GM23338 (cell line): ENCODE data around the gene PXDN. TPM values are rescaled to one million over a fixed set of nuclear protein-coding genes. Genes with fewer than 3 reads are reported as not detected.

Experiments used
- ATAC-seq: fragments of 200-7000 bp; cut with Tn5 transposase; 3 replicates; pipeline ENCODE4 v1.9.1; 2020
- DNase-seq: peaks from one replicate; pipeline ENCODE4 v3.0.0-alpha.2; 2015; ENCODE audit warnings: low spot score
- H2AFZ ChIP-seq: fragments of 200-600 bp; sonication (generic); 2 replicates; pipeline ENCODE4 v1.8.0; 2016; ENCODE audit warnings: antibody characterized with exemption, mild to moderate bottlenecking, moderate library complexity
- H3F3A ChIP-seq: fragments of 200-600 bp; sonication (generic); replicated peaks from 2 replicates; pipeline ENCODE4 v1.8.0; 2017; ENCODE audit warnings: antibody characterized with exemption, mixed run types, low read depth
- H3K27ac ChIP-seq: fragments of 200-600 bp; sonication (generic); 2 replicates; pipeline ENCODE4 v1.6.1; 2016; ENCODE audit warnings: low read depth
- H3K27me3 ChIP-seq: fragments of 200-600 bp; sonication (generic); 2 replicates; pipeline ENCODE4 v1.8.0; 2016; ENCODE audit warnings: mild to moderate bottlenecking, mixed run types, moderate library complexity; ENCODE audit not compliant: insufficient read depth
- H3K36me3 ChIP-seq: fragments of 200-600 bp; sonication (generic); 2 replicates; pipeline ENCODE4 v1.8.0; 2016; ENCODE audit warnings: mild to moderate bottlenecking; ENCODE audit not compliant: insufficient read depth
- H3K4me1 ChIP-seq: fragments of 200-600 bp; sonication (generic); 2 replicates; pipeline ENCODE4 v1.8.0; 2016; ENCODE audit warnings: mild to moderate bottlenecking, moderate library complexity; ENCODE audit not compliant: insufficient read depth
- H3K4me2 ChIP-seq: fragments of 200-600 bp; sonication (generic); 2 replicates; pipeline ENCODE4 v1.7.1; 2017; ENCODE audit warnings: mixed run types
- H3K4me3 ChIP-seq: fragments of 200-600 bp; sonication (generic); 2 replicates; pipeline ENCODE4 v1.6.1; 2016; ENCODE audit warnings: mixed run types
- H3K79me2 ChIP-seq: fragments of 200-600 bp; sonication (generic); replicated peaks from 2 replicates; pipeline ENCODE4 v1.8.0; 2017; ENCODE audit warnings: mild to moderate bottlenecking; ENCODE audit not compliant: insufficient read depth
- H3K9me2 ChIP-seq: fragments of 200-600 bp; sonication (generic); 2 replicates; pipeline ENCODE4 v1.8.0; 2017; ENCODE audit not compliant: insufficient read depth
- H4K20me1 ChIP-seq: fragments of 200-600 bp; sonication (generic); replicated peaks from 2 replicates; pipeline ENCODE4 v1.8.0; 2017; ENCODE audit warnings: mild to moderate bottlenecking; ENCODE audit not compliant: insufficient read depth
- H3K27ac Mint-ChIP-seq: 2 replicates; pipeline ENCODE4 v1.8.0; 2020; ENCODE audit warnings: inconsistent platforms, mild to moderate bottlenecking, moderate library complexity, mixed read lengths
- H3K27me3 Mint-ChIP-seq: 3 replicates; pipeline ENCODE4 v1.8.0; 2022; ENCODE audit warnings: low read depth, mild to moderate bottlenecking, moderate library complexity, mixed read lengths, inconsistent platforms; ENCODE audit not compliant: insufficient read depth, poor library complexity
- H3K36me3 Mint-ChIP-seq: 3 replicates; pipeline ENCODE4 v1.8.0; 2021; ENCODE audit warnings: low read depth, mild to moderate bottlenecking, inconsistent platforms, moderate library complexity, mixed read lengths
- H3K4me1 Mint-ChIP-seq: 3 replicates; pipeline ENCODE4 v1.8.0; 2020; ENCODE audit warnings: mild to moderate bottlenecking, inconsistent platforms, mixed read lengths
- H3K4me3 Mint-ChIP-seq: 3 replicates; pipeline ENCODE4 v1.8.0; 2021; ENCODE audit warnings: moderate library complexity, mild to moderate bottlenecking, inconsistent platforms, mixed read lengths
- H3K9me3 Mint-ChIP-seq: 3 replicates; pipeline ENCODE4 v1.8.0; 2020; ENCODE audit warnings: moderate library complexity, mild to moderate bottlenecking, inconsistent platforms, mixed read lengths
- CREB1 ChIP-seq: fragments of 250-450 bp; sonication (Bioruptor Pico); IDR thresholded peaks from 2 replicates; pipeline ENCODE4 v1.5.0; 2020; ENCODE audit warnings: low read depth, mild to moderate bottlenecking, moderate library complexity
- CTCF ChIP-seq, 2 experiments: fragments of 200-600 bp in 1 of 2; sonication (generic) in 1 of 2; conservative IDR thresholded peaks; 2 replicates each; pipeline versions ENCODE4 v1.5.1 to v1.6.1; 2016 to 2017; ENCODE audit warnings: antibody characterized with exemption in 2 of 2, low read depth in 2 of 2, mild to moderate bottlenecking in 2 of 2, moderate library complexity in 1 of 2
- ETS1 ChIP-seq: IDR thresholded peaks from 2 replicates; pipeline ENCODE4 v1.6.1; 2016; ENCODE audit warnings: antibody characterized with exemption
- EZH2 ChIP-seq: fragments of 200-600 bp; sonication (generic); IDR thresholded peaks from one replicate; pipeline ENCODE4 v1.8.0; 2017; ENCODE audit warnings: antibody characterized with exemption, mild to moderate bottlenecking, low read depth; ENCODE audit not compliant: unreplicated experiment
- EZH2phosphoT487 ChIP-seq: fragments of 200-600 bp; sonication (generic); IDR thresholded peaks from one replicate; pipeline ENCODE4 v1.8.1; 2018; ENCODE audit warnings: antibody characterized with exemption; ENCODE audit not compliant: unreplicated experiment
- JUNB ChIP-seq: IDR thresholded peaks from one replicate; pipeline ENCODE4 v1.6.1; 2016; ENCODE audit warnings: antibody characterized with exemption; ENCODE audit not compliant: unreplicated experiment
- NANOG ChIP-seq: IDR thresholded peaks from 2 replicates; pipeline ENCODE4 v1.6.1; 2016; ENCODE audit warnings: antibody characterized with exemption, borderline replicate concordance
- POLR2AphosphoS5 ChIP-seq: IDR thresholded peaks from 2 replicates; pipeline ENCODE4 v1.6.1; 2016; ENCODE audit warnings: antibody characterized with exemption, low read depth
- REST ChIP-seq: IDR thresholded peaks from one replicate; pipeline ENCODE4 v1.6.1; 2018; ENCODE audit warnings: antibody characterized with exemption; ENCODE audit not compliant: unreplicated experiment
- STAT1 ChIP-seq: IDR thresholded peaks from one replicate; pipeline ENCODE4 v1.6.1; 2016; ENCODE audit warnings: antibody characterized with exemption; ENCODE audit not compliant: unreplicated experiment
- ZNF114 ChIP-seq: fragments of 250-450 bp; sonication (Bioruptor Pico); IDR thresholded peaks from 2 replicates; pipeline ENCODE4 v1.5.0; 2020; ENCODE audit warnings: mild to moderate bottlenecking, moderate library complexity
- ZNF331 ChIP-seq: fragments of 250-450 bp; sonication (Bioruptor Pico); IDR thresholded peaks from 2 replicates; pipeline ENCODE4 v1.5.0; 2020; ENCODE audit warnings: low read depth, mild to moderate bottlenecking, moderate library complexity
- ZNF462 ChIP-seq: fragments of 250-450 bp; sonication (Bioruptor Pico); IDR thresholded peaks from 2 replicates; pipeline ENCODE4 v1.5.0; 2020; ENCODE audit warnings: mild to moderate bottlenecking, moderate library complexity
- polyA plus RNA-seq: library from polyadenylated mRNA; unstranded; fragments of >200 nt; fragmentation: Nextera tagmentation; extraction: Ambion mirVana; gene quantifications from 2 replicates; pipeline ENCODE4 v1.2.1, GENCODE V29; 2016
- total RNA-seq: library from RNA; depleted of rRNA; stranded (reverse); fragments of >200 nt; shearing (Covaris generic); gene quantifications from 2 replicates; pipeline ENCODE4 v1.2.3, GENCODE V29; 2014

The PXDN gene
- total and polyA plus RNA-seq, 2 experiments from 2014 or later, result 42.2 to 225 TPM

- Mint-ChIP-seq H3K27me3 (peaks cover 6% of the 10 kb centered on the region), H3K36me3 (peaks cover 50% of the 10 kb centered on the region), H3K27ac (no peak overlapping the region), H3K4me3 (no peak overlapping the region), H3K4me1 (peaks cover 45% of the 10 kb centered on the region), H3K9me3 (peaks cover 17% of the 10 kb centered on the region)
- no peaks in the 10 kb centered on the region for H4K20me1 ChIP-seq
- no peaks in the 10 kb centered on the region for H3K27me3 ChIP-seq
- TF ChIP-seq EZH2, result no peak
- no peak for TF ChIP-seq ETS1
- no peak for TF ChIP-seq JUNB
- TF ChIP-seq POLR2AphosphoS5, result no peak
- no peak for TF ChIP-seq STAT1
- no peak for TF ChIP-seq CREB1 (CRISPR knock-in tag)
- TF ChIP-seq ZNF462 (CRISPR knock-in tag), result no peak
- no peak for TF ChIP-seq EZH2phosphoT487
- TF ChIP-seq ZNF114 (CRISPR knock-in tag), result no peak
- TF ChIP-seq CTCF (conservative IDR thresholded peaks at IDR 0.05; ENCODE audit: low read depth in 2 of 2), result no peak
- no peak for TF ChIP-seq ZNF331
- TF ChIP-seq REST, result no peak
- TF ChIP-seq NANOG, result no peak
- 0 out of 2 replicates have a peak, but pooled peaks cover 2% of the 10 kb centered on the region for H3K9me2 ChIP-seq
- H2AFZ ChIP-seq, result no peak overlapping the region
- peaks cover 8% of the 10 kb centered on the region; the same call in 1 of the 2 replicates for H3K36me3 ChIP-seq
- ATAC-seq, result no peak
- H3K4me3 ChIP-seq, result no peak overlapping the region
- H3K4me1 ChIP-seq, result peaks cover 24% of the 10 kb centered on the region
- H3F3A ChIP-seq, result peaks cover 11% of the 10 kb centered on the region; the same call in 1 of the 2 replicates
- no peak for DNase-seq
- H3K27ac ChIP-seq, result no peak overlapping the region
- H3K79me2 ChIP-seq, result 0 out of 2 replicates have a peak, but pooled peaks cover 8% of the 10 kb centered on the region
- H3K4me2 ChIP-seq, result no peak overlapping the region
Measured at GRCh38 chr2:1621501-1621900, 122.8 kb downstream of the PXDN start.
